ENCODE measurements around the gene HEATR5A.
"Not testable (repeated sequence)": the region's sequence is repeated elsewhere in the genome, so short reads cannot be mapped to it uniquely, and the experiment has no call there.

HEATR5A gene

GRCh38 chr14:31388687-31389413 is 31.5 kb downstream of the HEATR5A start:
- no peak for DNase-seq (ENCODE audit: low read depth)

- no peak for DNase-seq (ENCODE audit: low read depth)
Observed at GRCh38 chr14:31387091-31387490, 33.3 kb downstream of the HEATR5A start.

GRCh38 chr14:31386271-31386670 is 34.1 kb downstream of the HEATR5A start:
- no peak for DNase-seq (ENCODE audit: low read depth)

GRCh38 chr14:31382221-31382620 is 38.1 kb downstream of the HEATR5A start:
- DNase-seq (ENCODE audit: low read depth), result no peak

GRCh38 chr14:31380106-31380505 is 40.2 kb downstream of the HEATR5A start:
- DNase-seq (ENCODE audit: low read depth), result peak; percentile 40

GRCh38 chr14:31379125-31379947 is 41.0 kb downstream of the HEATR5A start:
- not testable (repeated sequence) for DNase-seq (ENCODE audit: low read depth)

GRCh38 chr14:31377433-31377832 is 42.9 kb downstream of the HEATR5A start:
- no peak for DNase-seq (ENCODE audit: low read depth)

- no peak for DNase-seq (ENCODE audit: low read depth)
Observed at GRCh38 chr14:31371646-31372045, 48.7 kb downstream of the HEATR5A start.

DNA sequence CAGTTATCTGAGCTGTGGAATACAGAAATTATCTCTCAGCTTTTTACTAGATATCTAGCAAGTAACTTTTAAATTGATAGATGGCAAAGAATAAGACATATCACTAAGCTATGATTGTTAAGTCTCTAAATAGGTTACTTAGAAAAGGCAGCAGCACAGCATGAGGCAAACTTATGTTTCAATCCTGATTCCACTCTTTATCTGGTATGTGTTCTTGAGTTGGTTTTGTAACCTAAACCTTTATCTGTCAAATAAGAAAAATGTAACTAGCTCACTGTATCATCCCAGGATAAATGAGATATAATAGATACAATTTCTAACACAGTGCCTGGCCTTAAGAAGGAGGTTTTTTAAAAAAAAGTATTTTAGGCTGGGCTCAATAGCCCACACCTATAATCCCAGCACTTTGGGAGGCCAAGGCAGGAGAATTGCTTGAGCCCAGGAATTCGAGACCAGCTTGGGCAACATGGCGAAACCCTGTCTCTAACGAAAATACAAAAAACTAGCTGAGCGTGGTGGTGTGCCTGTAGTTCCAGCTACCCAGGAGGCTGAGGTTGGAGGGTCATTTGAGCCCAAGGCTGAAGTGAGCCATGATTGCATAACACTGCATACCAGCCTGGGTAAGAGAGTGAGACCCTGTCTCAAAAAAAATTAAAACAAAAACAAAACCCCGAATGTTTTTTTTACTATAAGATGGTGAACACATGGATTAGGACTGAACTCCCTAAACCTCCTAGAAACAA is 56.8 kb downstream of the HEATR5A start:
- no peak for DNase-seq (ENCODE audit: low read depth)

DNA sequence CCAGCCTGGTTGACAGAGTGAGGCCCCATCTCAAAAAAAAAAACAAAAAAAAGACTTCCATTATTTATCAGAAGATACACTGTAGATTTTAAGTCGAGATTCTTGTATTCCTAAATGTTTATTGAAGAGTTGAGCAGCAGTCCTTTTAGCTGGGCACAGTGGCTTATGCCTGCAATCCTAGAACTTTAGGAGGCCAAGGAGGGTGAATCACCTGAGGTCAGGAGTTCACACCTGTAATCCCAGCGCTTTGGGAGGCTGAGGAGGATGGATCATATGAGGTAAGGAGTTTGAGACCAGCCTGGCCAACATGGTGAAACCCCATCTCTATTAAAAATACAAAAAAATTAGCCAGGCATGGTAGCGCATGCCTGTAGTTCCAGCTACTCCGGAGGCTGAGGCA is 57.6 kb downstream of the HEATR5A start:
- DNase-seq (ENCODE audit: low read depth), result no peak

DNA sequence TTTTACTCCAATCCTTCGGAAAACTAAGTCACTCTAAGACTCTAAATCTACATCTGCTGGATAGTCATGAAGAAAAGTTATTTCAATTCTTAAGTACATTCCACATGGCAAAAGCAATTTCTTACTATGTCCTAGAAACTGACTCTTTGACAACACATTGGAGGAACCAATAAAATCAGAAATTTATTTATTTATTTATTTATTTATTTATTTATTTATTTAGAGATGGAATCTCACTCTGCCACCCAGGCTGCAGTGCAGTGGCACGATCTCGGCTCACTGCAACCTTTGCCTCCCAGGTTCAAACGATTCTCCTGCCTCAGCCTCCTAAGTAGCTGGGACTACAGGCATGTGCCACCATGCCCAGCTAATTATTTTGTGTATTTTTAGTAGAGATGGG is 58.6 kb downstream of the HEATR5A start:
- DNase-seq (ENCODE audit: low read depth), result not testable (repeated sequence)

DNA sequence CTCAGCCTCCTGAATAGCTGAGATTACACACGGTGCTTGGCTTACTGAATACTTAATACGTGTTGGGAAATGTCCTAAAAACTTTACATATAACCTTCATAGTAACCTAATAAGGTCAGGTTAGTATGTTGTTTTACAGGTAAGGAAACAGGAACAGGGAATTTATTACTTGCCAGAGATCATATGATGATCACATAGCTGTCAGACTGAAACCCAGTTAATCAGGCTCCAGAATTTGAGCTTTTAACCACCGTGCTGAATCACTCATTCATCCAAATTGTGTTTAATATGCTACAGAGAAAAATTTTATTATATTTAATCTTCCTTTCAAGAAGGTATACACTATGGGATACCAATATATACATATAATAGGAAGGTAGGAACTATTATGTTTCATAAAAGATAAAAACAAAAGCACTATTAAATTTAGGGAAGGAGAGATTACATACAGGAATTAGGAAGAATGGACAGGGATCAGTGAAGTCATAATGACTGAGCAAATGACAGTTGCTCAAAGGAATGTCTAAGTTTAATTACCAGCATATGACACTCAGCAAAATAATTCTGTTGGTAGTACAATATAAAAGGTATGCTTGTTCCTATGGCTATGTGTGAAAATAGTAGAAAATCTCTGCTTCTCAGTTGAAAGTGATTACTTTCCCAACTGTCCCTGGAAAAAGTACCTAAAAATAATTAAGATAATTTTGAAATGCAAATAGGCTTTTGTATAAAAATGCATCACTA is 59.3 kb downstream of the HEATR5A start:
- DNase-seq (ENCODE audit: low read depth), result no peak

DNA sequence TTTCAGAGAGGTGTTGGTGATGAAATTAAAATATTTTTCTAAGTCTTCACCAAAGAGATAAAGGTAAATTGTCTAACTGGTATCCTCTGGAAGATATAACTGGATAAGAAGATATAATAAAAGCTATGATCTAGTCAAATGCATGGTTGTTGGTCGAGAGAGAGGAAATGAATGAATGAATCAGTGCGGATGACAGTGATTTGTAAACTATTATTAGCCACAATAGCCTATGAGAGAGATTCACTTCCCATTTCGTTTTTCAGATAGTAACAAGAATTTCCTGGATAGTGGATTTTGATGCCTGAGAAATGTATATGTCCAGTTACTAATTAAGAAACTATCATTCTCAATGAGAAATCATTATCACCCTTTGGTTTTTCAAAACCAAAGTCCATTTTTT is 63.1 kb downstream of the HEATR5A start:
- DNase-seq (ENCODE audit: low read depth), result no peak

- no peak for DNase-seq (ENCODE audit: low read depth)
Observed at GRCh38 chr14:31346097-31346496, 74.3 kb downstream of the HEATR5A start.

DNA sequence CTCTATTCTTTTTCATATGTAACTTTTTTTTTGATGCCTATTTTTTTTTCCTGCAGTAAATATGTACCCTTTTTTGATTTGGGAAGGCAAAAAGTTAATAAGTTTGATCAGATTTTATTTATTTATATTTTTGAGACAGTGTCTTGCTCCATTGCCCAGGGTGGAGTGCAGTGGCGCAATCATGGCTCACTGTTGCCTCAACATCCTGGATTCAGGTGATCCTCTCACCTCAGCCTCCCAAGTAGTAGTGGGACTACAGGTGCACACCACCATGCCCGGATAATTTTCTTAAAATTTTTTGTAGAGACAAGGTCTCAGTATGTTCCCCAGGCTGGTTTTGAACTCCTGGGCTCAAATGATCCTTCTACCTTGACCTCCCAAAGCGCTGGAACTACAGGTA is 79.1 kb downstream of the HEATR5A start:
- no peak for DNase-seq (ENCODE audit: low read depth)

GRCh38 chr14:31340297-31341063 is 79.9 kb downstream of the HEATR5A start:
- no peak for DNase-seq (ENCODE audit: low read depth)

- no peak for DNase-seq (ENCODE audit: low read depth)
Observed at GRCh38 chr14:31339743-31340142, 80.6 kb downstream of the HEATR5A start.

- no peak for DNase-seq (ENCODE audit: low read depth)
Observed at GRCh38 chr14:31337331-31337730, 83.0 kb downstream of the HEATR5A start.

- peak; percentile 66 for DNase-seq (ENCODE audit: low read depth)
Observed at GRCh38 chr14:31336646-31337045, 83.7 kb downstream of the HEATR5A start.

DNA sequence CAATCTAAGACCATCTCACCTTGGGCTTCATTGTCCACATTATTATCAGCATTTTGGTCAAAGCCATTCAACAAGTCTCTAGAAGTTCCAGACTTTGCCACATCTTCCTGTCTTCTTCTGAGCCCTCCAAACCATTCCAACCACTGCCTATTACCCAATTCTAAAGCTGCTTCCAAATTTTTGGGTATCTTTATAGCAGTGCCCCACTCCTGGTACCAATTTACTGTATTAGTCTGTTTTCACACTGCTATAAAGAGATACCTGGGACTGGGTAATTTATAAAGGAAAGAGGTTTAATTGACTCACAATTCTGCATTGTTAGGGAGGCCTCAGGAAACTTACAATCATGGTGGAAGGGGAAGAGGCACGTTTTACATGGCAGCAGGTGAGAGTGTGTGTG is 89.0 kb downstream of the HEATR5A start:
- DNase-seq (ENCODE audit: low read depth), result not testable (repeated sequence)

- DNase-seq (ENCODE audit: low read depth), result not testable (repeated sequence)
Observed at GRCh38 chr14:31329876-31330521, 90.4 kb downstream of the HEATR5A start.

Data from non-pigmented ciliary epithelial cell (primary cell).